ENCODE data around the gene LAMB4. TPM values are rescaled to one million over a fixed set of nuclear protein-coding genes. Genes with fewer than 3 reads are reported as not detected.

The LAMB4 gene
- total RNA-seq, 2 experiments from 2014 or later, result not detected

- Histone ChIP-seq H3K4me3 (ENCODE audit: low read depth, low read length, poor library complexity, severe bottlenecking) (no peak overlapping the region), H3K9me2 (ENCODE audit: insufficient read depth, low read length) (no peaks in the 10 kb centered on the region), H3K27ac (ENCODE audit: low read depth, low read length, poor library complexity, severe bottlenecking) (no peak overlapping the region), H3K9me3 (ENCODE audit: low read length) (no peaks in the 10 kb centered on the region), H4K20me1 (ENCODE audit: insufficient read depth, low read length) (no peaks in the 10 kb centered on the region), H3K4me1 (ENCODE audit: insufficient read depth, low read length, poor library complexity, severe bottlenecking) (no peaks in the 10 kb centered on the region), H3K79me2 (ENCODE audit: insufficient read depth, low read depth, low read length) (no peaks in the 10 kb centered on the region), H3K36me3 (ENCODE audit: insufficient read depth, low read length) (no peaks in the 10 kb centered on the region), H2AFZ (ENCODE audit: low read length) (no peak overlapping the region), H3K4me2 (ENCODE audit: low read length) (no peak overlapping the region)
- POLR2A ChIA-PET, result no interaction called here
- TF ChIP-seq CTCF (conservative IDR thresholded peaks at IDR 0.05; ENCODE audit: low read length) (no peak), EZH2phosphoT487 (IDR thresholded peaks at IDR 0.05; ENCODE audit: borderline replicate concordance, low read depth, low read length) (no peak)
- no TSS peak for BruUV-seq (replicated peaks)
- intact Hi-C loops (cut with micrococcal nuclease; ENCODE audit: unreplicated experiment), result no loop called here
- no peak for DNase-seq (ENCODE audit: low spot score)
- CTCF ChIA-PET (ENCODE audit: unreplicated experiment), result no interaction called here
These were observed 1.6 kb downstream of the LAMB4 start for GRCh38 chr7:108128514-108128913.

DNA sequence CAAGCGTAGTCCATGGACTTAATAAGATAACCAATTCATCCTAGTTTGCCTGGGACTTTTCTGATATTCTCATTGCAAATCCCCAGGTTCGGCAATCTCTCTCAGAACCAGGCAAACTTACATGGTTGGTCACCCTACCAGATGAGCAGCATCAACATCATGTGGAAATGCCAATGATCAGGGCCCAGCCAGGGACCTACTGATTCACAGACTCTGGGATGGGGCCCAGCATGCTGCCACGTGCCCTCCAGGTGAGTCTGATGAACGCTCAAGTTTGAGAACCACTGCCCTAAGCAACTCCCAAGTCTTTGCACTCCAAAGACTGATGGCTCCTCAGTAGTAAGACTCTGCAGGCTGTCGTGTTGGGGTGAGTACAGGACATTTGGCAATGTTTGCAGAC is 2.7 kb downstream of the LAMB4 start:
- no peak overlapping the region for H3K4me3 ChIP-seq (ENCODE audit: low read depth, low read length, poor library complexity, severe bottlenecking)
- H3K27ac ChIP-seq (ENCODE audit: low read depth, low read length, poor library complexity, severe bottlenecking), result no peak overlapping the region
- no TSS peak for BruUV-seq (replicated peaks)
- H3K4me1 ChIP-seq (ENCODE audit: insufficient read depth, low read length, poor library complexity, severe bottlenecking), result no peaks in the 10 kb centered on the region
- no peaks in the 10 kb centered on the region for H3K9me3 ChIP-seq (ENCODE audit: low read length)
- H3K36me3 ChIP-seq (ENCODE audit: insufficient read depth, low read length), result no peaks in the 10 kb centered on the region
- H3K79me2 ChIP-seq (ENCODE audit: insufficient read depth, low read depth, low read length), result no peaks in the 10 kb centered on the region
- no peak for TF ChIP-seq CTCF (conservative IDR thresholded peaks at IDR 0.05; ENCODE audit: low read length)
- no peak for TF ChIP-seq EZH2phosphoT487 (IDR thresholded peaks at IDR 0.05; ENCODE audit: borderline replicate concordance, low read depth, low read length)
- no peaks in the 10 kb centered on the region for H4K20me1 ChIP-seq (ENCODE audit: insufficient read depth, low read length)
- no peaks in the 10 kb centered on the region for H3K9me2 ChIP-seq (ENCODE audit: insufficient read depth, low read length)
- intact Hi-C loops (cut with micrococcal nuclease; ENCODE audit: unreplicated experiment), result no loop called here
- DNase-seq (ENCODE audit: low spot score), result no peak
- ChIA-PET CTCF (ENCODE audit: unreplicated experiment) (no interaction called here), POLR2A (no interaction called here)
- no peak overlapping the region for H3K4me2 ChIP-seq (ENCODE audit: low read length)
- no peak overlapping the region for H2AFZ ChIP-seq (ENCODE audit: low read length)

GRCh38 chr7:108124820-108125219 is 5.3 kb downstream of the LAMB4 start:
- H3K9me2 ChIP-seq (ENCODE audit: insufficient read depth, low read length), result no peaks in the 10 kb centered on the region
- ChIA-PET POLR2A (no interaction called here), CTCF (ENCODE audit: unreplicated experiment) (no interaction called here)
- H3K27ac ChIP-seq (ENCODE audit: low read depth, low read length, poor library complexity, severe bottlenecking), result no peak overlapping the region
- DNase-seq (ENCODE audit: low spot score), result no peak
- H3K4me3 ChIP-seq (ENCODE audit: low read depth, low read length, poor library complexity, severe bottlenecking), result no peak overlapping the region
- no peaks in the 10 kb centered on the region for H3K79me2 ChIP-seq (ENCODE audit: insufficient read depth, low read depth, low read length)
- no peaks in the 10 kb centered on the region for H3K4me1 ChIP-seq (ENCODE audit: insufficient read depth, low read length, poor library complexity, severe bottlenecking)
- intact Hi-C loops (cut with micrococcal nuclease; ENCODE audit: unreplicated experiment), result no loop called here
- no peak overlapping the region for H2AFZ ChIP-seq (ENCODE audit: low read length)
- TF ChIP-seq EZH2phosphoT487 (IDR thresholded peaks at IDR 0.05; ENCODE audit: borderline replicate concordance, low read depth, low read length) (no peak), CTCF (conservative IDR thresholded peaks at IDR 0.05; ENCODE audit: low read length) (no peak)
- no peaks in the 10 kb centered on the region for H3K36me3 ChIP-seq (ENCODE audit: insufficient read depth, low read length)
- H3K4me2 ChIP-seq (ENCODE audit: low read length), result no peak overlapping the region
- no TSS peak for BruUV-seq (replicated peaks)
- no peaks in the 10 kb centered on the region for H3K9me3 ChIP-seq (ENCODE audit: low read length)
- H4K20me1 ChIP-seq (ENCODE audit: insufficient read depth, low read length), result no peaks in the 10 kb centered on the region

All from OCI-LY7 (cell line).